Liver (tissue), 3 donors: Measurements from ENCODE around the gene RAPGEF4.

ENCODE experiments used
- SP1 ChIP-seq: IDR thresholded peaks from 2 replicates; pipeline ENCODE4 v1.6.1; 2018; ENCODE audit warnings: antibody characterized with exemption, mild to moderate bottlenecking
- YY1 ChIP-seq: IDR thresholded peaks from 2 replicates; pipeline ENCODE4 v1.6.1; 2016; ENCODE audit warnings: antibody characterized with exemption, mild to moderate bottlenecking
- TF ChIP-seq, protein P1 (sequence below): fragments of 150-350 bp; IDR thresholded peaks from 2 replicates; pipeline ENCODE4 v1.5.1; 2017; ENCODE audit warnings: improper control_type of control experiment, low read depth, low read length; ENCODE audit not compliant: missing input control
- donor health status: healthy.
- donor health status: healthy.

DNA sequence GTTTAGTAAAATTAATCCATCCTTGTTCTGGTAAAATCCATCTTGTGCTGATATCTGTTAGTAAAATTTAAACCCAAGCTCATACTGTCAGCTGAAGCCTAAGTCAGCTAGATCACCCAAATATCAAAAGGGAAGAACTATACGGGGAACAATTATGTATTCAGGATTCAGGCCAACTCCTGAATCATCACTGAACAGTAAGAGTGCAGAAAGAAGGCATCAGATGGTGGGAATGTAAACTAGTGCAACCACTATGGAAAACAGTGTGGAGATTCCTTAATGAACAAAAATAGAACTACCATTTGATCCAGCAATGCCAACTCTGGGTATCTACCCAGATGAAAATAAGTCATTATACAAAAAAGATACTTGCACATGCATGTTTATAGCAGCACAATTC is 81.8 kb downstream of the RAPGEF4 start:
- TF ChIP-seq SP1, result no peak
- TF ChIP-seq YY1, result no peak
- TF ChIP-seq, protein P1, sequence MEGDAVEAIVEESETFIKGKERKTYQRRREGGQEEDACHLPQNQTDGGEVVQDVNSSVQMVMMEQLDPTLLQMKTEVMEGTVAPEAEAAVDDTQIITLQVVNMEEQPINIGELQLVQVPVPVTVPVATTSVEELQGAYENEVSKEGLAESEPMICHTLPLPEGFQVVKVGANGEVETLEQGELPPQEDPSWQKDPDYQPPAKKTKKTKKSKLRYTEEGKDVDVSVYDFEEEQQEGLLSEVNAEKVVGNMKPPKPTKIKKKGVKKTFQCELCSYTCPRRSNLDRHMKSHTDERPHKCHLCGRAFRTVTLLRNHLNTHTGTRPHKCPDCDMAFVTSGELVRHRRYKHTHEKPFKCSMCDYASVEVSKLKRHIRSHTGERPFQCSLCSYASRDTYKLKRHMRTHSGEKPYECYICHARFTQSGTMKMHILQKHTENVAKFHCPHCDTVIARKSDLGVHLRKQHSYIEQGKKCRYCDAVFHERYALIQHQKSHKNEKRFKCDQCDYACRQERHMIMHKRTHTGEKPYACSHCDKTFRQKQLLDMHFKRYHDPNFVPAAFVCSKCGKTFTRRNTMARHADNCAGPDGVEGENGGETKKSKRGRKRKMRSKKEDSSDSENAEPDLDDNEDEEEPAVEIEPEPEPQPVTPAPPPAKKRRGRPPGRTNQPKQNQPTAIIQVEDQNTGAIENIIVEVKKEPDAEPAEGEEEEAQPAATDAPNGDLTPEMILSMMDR, result no peak
